H9 (cell line): ENCODE results near the gene GPR156. TPM values are rescaled to one million over a fixed set of nuclear protein-coding genes. Genes with fewer than 3 reads are reported as not detected.

Experiments
- DNase-seq: peaks from one replicate; pipeline ENCODE4 v3.0.0-alpha.2; 2017
- H2AFZ ChIP-seq: one replicate; pipeline ENCODE4 v1.6.1; 2013; ENCODE audit warnings: mild to moderate bottlenecking, low read length, control low read depth, moderate library complexity
- H2AK5ac ChIP-seq: 2 replicates; pipeline ENCODE4 v1.6.1; 2013; ENCODE audit warnings: low read length, control low read depth, mixed read lengths; ENCODE audit not compliant: insufficient read length
- H2BK120ac ChIP-seq: one replicate; pipeline ENCODE4 v1.6.1; 2013; ENCODE audit warnings: low read depth, mild to moderate bottlenecking, low read length, control low read depth, inconsistent platforms; ENCODE audit not compliant: poor library complexity, severe bottlenecking
- H2BK12ac ChIP-seq: 2 replicates; pipeline ENCODE4 v1.6.1; 2013; ENCODE audit warnings: low read length, control low read depth, mixed read lengths, low read depth; ENCODE audit not compliant: insufficient read length
- H2BK15ac ChIP-seq: 2 replicates; pipeline ENCODE4 v1.6.1; 2013; ENCODE audit warnings: low read depth, low read length, control low read depth
- H2BK20ac ChIP-seq: one replicate; pipeline ENCODE4 v1.6.1; 2013; ENCODE audit warnings: low read depth, mild to moderate bottlenecking, low read length, control low read depth, inconsistent platforms; ENCODE audit not compliant: poor library complexity, severe bottlenecking
- H2BK5ac ChIP-seq: 2 replicates; pipeline ENCODE4 v1.6.1; 2013; ENCODE audit warnings: low read length, control low read depth, mixed read lengths; ENCODE audit not compliant: insufficient read length
- H3K14ac ChIP-seq: 2 replicates; pipeline ENCODE4 v1.6.1; 2013; ENCODE audit warnings: low read length, control low read depth; ENCODE audit not compliant: insufficient read depth
- H3K18ac ChIP-seq: 2 replicates; pipeline ENCODE4 v1.6.1; 2013; ENCODE audit warnings: low read depth, mild to moderate bottlenecking, mixed read lengths, low read length, control low read depth; ENCODE audit not compliant: insufficient read length
- H3K23ac ChIP-seq: 2 replicates; pipeline ENCODE4 v1.6.1; 2013; ENCODE audit warnings: low read length, control low read depth, mixed read lengths, low read depth; ENCODE audit not compliant: insufficient read length
- H3K23me2 ChIP-seq: 2 replicates; pipeline ENCODE4 v1.6.1; 2013; ENCODE audit warnings: low read depth, mild to moderate bottlenecking, mixed read lengths, low read length, control low read depth; ENCODE audit not compliant: insufficient read length, poor library complexity, severe bottlenecking
- H3K27ac ChIP-seq: 2 replicates; pipeline ENCODE4 v1.5.1; 2013; ENCODE audit warnings: low read length, control low read depth, mixed read lengths, low read depth; ENCODE audit not compliant: insufficient read length
- H3K27me3 ChIP-seq: 2 replicates; pipeline ENCODE4 v1.6.1; 2013; ENCODE audit warnings: low read length, control low read depth, inconsistent platforms; ENCODE audit not compliant: insufficient read depth
- H3K4ac ChIP-seq: 2 replicates; pipeline ENCODE4 v1.6.1; 2013; ENCODE audit warnings: low read depth, mild to moderate bottlenecking, control low read depth, inconsistent platforms, low read length, moderate library complexity
- H3K4me1 ChIP-seq: 2 replicates; pipeline ENCODE4 v1.6.1; 2013; ENCODE audit warnings: low read length, control low read depth, inconsistent platforms; ENCODE audit not compliant: insufficient read depth
- H3K4me2 ChIP-seq: 2 replicates; pipeline ENCODE4 v1.6.1; 2013; ENCODE audit warnings: low read length, control low read depth, mixed read lengths; ENCODE audit not compliant: insufficient read length, insufficient read depth
- H3K56ac ChIP-seq: 2 replicates; pipeline ENCODE4 v1.6.1; 2013; ENCODE audit warnings: low read depth, mild to moderate bottlenecking, mixed read lengths, low read length, control low read depth; ENCODE audit not compliant: insufficient read length
- H3K79me1 ChIP-seq: 2 replicates; pipeline ENCODE4 v1.6.1; 2013; ENCODE audit warnings: low read depth, mild to moderate bottlenecking, moderate library complexity, low read length, control low read depth, inconsistent platforms; ENCODE audit not compliant: insufficient read depth, poor library complexity, severe bottlenecking
- H3K79me2 ChIP-seq: 2 replicates; pipeline ENCODE4 v1.6.1; 2013; ENCODE audit warnings: low read length, control low read depth, inconsistent platforms; ENCODE audit not compliant: insufficient read depth
- H3K9ac ChIP-seq: 2 replicates; pipeline ENCODE4 v1.6.1; 2013; ENCODE audit warnings: low read length, control low read depth, mixed read lengths; ENCODE audit not compliant: insufficient read length; ENCODE audit errors: extremely low read depth
- H3K9me3 ChIP-seq: one replicate; pipeline ENCODE4 v1.6.1; 2013; ENCODE audit warnings: low read depth, low read length, inconsistent platforms; ENCODE audit not compliant: control insufficient read depth
- H3T11ph ChIP-seq: one replicate; pipeline ENCODE4 v1.6.1; 2013; ENCODE audit warnings: mild to moderate bottlenecking, low read length, control low read depth, inconsistent platforms
- H4K20me1 ChIP-seq: one replicate; pipeline ENCODE4 v1.6.1; 2013; ENCODE audit not compliant: control insufficient read depth, insufficient read length, insufficient read depth
- H4K5ac ChIP-seq: 2 replicates; pipeline ENCODE4 v1.6.1; 2013; ENCODE audit warnings: low read depth, mild to moderate bottlenecking, mixed read lengths, low read length, control low read depth; ENCODE audit not compliant: insufficient read length
- H4K8ac ChIP-seq: replicated peaks from 2 replicates; pipeline ENCODE4 v1.6.1; 2013; ENCODE audit warnings: low read length, control low read depth, mixed read lengths, low read depth; ENCODE audit not compliant: insufficient read length
- H4K91ac ChIP-seq: 2 replicates; pipeline ENCODE4 v1.6.1; 2013; ENCODE audit warnings: low read depth, mild to moderate bottlenecking, moderate library complexity, mixed read lengths, low read length, control low read depth; ENCODE audit not compliant: insufficient read length
- H3K27ac Mint-ChIP-seq, 3 experiments: 2 replicates in 2 of 3; 3 replicates in 1 of 3; pipeline ENCODE4 v1.8.0; 2020 to 2021; ENCODE audit warnings: mixed read lengths in 3 of 3, mild to moderate bottlenecking in 1 of 3, moderate library complexity in 1 of 3
- H3K27me3 Mint-ChIP-seq: 2 replicates; pipeline ENCODE4 v1.8.0; 2021; ENCODE audit warnings: low read depth, mild to moderate bottlenecking, moderate library complexity, mixed read lengths
- H3K36me3 Mint-ChIP-seq, 3 experiments: 2 replicates in 2 of 3; 3 replicates in 1 of 3; pipeline ENCODE4 v1.8.0; 2020 to 2021; ENCODE audit warnings: low read depth in 3 of 3, mixed read lengths in 3 of 3; ENCODE audit not compliant: insufficient read depth in 1 of 3
- H3K4me1 Mint-ChIP-seq, 2 experiments: 2 replicates each; pipeline ENCODE4 v1.8.0; 2020; ENCODE audit warnings: mixed read lengths in 2 of 2
- H3K4me3 Mint-ChIP-seq, 2 experiments: 2 replicates in 1 of 2; 3 replicates in 1 of 2; pipeline ENCODE4 v1.8.0; 2020 to 2021; ENCODE audit warnings: mild to moderate bottlenecking in 2 of 2, mixed read lengths in 2 of 2, moderate library complexity in 1 of 2
- H3K9me3 Mint-ChIP-seq, 2 experiments: 2 replicates in 1 of 2; 3 replicates in 1 of 2; pipeline ENCODE4 v1.8.0; 2020; ENCODE audit warnings: mild to moderate bottlenecking in 2 of 2, mixed read lengths in 2 of 2, moderate library complexity in 1 of 2
- CTCF ChIP-seq: fragments of 200-600 bp; sonication (generic); conservative IDR thresholded peaks from 3 replicates; pipeline ENCODE4 v1.8.0; 2021; ENCODE audit warnings: antibody characterized with exemption, mild to moderate bottlenecking
- WGBS: extraction: QIAGEN DNeasy Blood & Tissue Kit; methylation state at CpG from one replicate; pipeline ENCODE4 v1.1.7; 2013; ENCODE audit warnings: missing lambda C conversion rate, low lambda C conversion rate, mixed read lengths; ENCODE audit not compliant: insufficient read length; ENCODE audit errors: extremely low coverage; 5-methylcytosine and 5-hydroxymethylcytosine counted together
- total RNA-seq: library from RNA; stranded (reverse); gene quantifications from 2 replicates; pipeline ENCODE4 v1.2.1, GENCODE V29; 2021

The GPR156 gene
- total RNA-seq, 1 experiment from 2014 or later: 1.8 TPM

GRCh38 chr3:120192159-120192558 lies 92.9 kb downstream of the GPR156 start:
- no peak overlapping the region for H2AFZ ChIP-seq

More at GRCh38 chr3:120192159-120192558, 92.9 kb downstream of the GPR156 start:
- no peaks in the 10 kb centered on the region for H3K36me3 Mint-ChIP-seq
- H3K4me3 Mint-ChIP-seq: no peak overlapping the region
- H4K91ac ChIP-seq: no peak overlapping the region
- no peak overlapping the region for H4K8ac ChIP-seq
- no peak overlapping the region for H3K4ac ChIP-seq
- no peaks in the 10 kb centered on the region for H3K9me3 ChIP-seq
- H2BK20ac ChIP-seq: no peak overlapping the region
- H3K27me3 ChIP-seq: no peaks in the 10 kb centered on the region
- no peak for TF ChIP-seq CTCF
- H3K27me3 Mint-ChIP-seq: peaks cover 2% of the 10 kb centered on the region; the same call in 1 of the 2 replicates
- H3K4me1 ChIP-seq: no peaks in the 10 kb centered on the region
- WGBS: no CpG with 5 or more reads among the region's 1 CpG
- H3K4me2 ChIP-seq: no peak overlapping the region
- H3K27ac Mint-ChIP-seq: no peak overlapping the region
- no peak overlapping the region for H3K23ac ChIP-seq
- no peak overlapping the region for H3K18ac ChIP-seq
- H3K4me1 Mint-ChIP-seq: no peaks in the 10 kb centered on the region
- H2AK5ac ChIP-seq: no peak overlapping the region
- H4K20me1 ChIP-seq: no peaks in the 10 kb centered on the region
- no peak overlapping the region for H2BK120ac ChIP-seq
- H2BK5ac ChIP-seq: no peak overlapping the region
- H2BK15ac ChIP-seq: no peak overlapping the region
- H3K79me1 ChIP-seq: no peaks in the 10 kb centered on the region
- H2BK12ac ChIP-seq: no peak overlapping the region
- no peaks in the 10 kb centered on the region for H3K23me2 ChIP-seq
- H4K5ac ChIP-seq: no peak overlapping the region
- H3K56ac ChIP-seq: no peak overlapping the region
- no peak overlapping the region for H3K27ac ChIP-seq
- no peak overlapping the region for H3T11ph ChIP-seq
- no peak overlapping the region for H3K9ac ChIP-seq
- DNase-seq: no peak
- H3K79me2 ChIP-seq: no peaks in the 10 kb centered on the region
- H3K9me3 Mint-ChIP-seq: no peaks in the 10 kb centered on the region; a peak in 2 of 5 replicates
- no peak overlapping the region for H3K14ac ChIP-seq
